ENCODE measurements around the gene AGPAT3.

GRCh38 chr21:43858806-43859648 is 6.0 kb upstream of the AGPAT3 start:
- TF ChIP-seq CTCF (IDR thresholded peaks at IDR 0.05) = no peak
- no peak for TF ChIP-seq POLR2A (IDR thresholded peaks at IDR 0.05)
